DOHH2 (cell line): ENCODE data around the gene ANXA8.

Experiments
- EZH2phosphoT487 ChIP-seq: fragments of 200-600 bp; sonication (generic); IDR thresholded peaks from 2 replicates; pipeline ENCODE4 v1.6.1; 2017; ENCODE audit warnings: borderline replicate concordance, mild to moderate bottlenecking, antibody characterized with exemption, low read length, moderate library complexity, mixed read lengths
- TF ChIP-seq, protein P1 (sequence below): fragments of 200-600 bp; sonication (generic); IDR thresholded peaks from one replicate; pipeline ENCODE4 v1.5.1; 2014; ENCODE audit warnings: antibody characterized with exemption, mild to moderate bottlenecking, low read depth, low read length; ENCODE audit not compliant: poor library complexity, severe bottlenecking

DNA sequence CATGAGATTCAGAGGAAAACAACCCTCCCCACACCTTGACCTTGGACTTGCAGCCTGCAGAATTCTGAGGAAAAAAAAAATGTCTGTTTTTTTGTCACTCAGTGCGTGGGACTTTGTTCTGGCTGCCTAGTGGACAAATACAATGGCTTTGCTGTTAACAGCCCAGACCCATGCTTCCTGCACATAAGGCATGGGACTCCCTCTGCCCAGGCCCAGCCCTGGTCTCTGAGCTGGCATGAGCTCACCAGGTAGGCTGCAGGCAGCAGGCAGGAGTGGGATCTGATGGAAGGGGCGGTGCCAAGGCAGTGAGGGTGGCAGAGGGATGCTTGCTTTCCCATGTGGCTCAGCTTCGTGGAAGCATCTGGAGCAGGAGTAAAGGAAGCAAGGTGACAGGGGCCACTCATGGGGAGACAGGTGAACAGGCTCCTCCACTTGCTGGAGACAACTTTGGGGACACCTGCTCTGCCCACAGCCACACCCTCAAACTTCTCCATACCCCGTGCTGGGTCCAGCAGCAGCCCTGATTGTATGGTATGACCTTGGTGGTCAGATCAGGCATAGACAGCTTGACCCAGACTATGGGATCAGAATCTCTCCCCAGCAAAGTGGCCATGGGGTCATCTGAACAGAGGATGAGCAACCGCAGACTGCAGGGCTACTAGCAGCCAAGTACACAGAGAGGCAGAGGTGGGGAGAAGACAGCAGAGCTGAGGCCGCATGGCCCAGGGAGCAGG is 27.0 kb downstream of the ANXA8 start:
- TF ChIP-seq, protein P1, sequence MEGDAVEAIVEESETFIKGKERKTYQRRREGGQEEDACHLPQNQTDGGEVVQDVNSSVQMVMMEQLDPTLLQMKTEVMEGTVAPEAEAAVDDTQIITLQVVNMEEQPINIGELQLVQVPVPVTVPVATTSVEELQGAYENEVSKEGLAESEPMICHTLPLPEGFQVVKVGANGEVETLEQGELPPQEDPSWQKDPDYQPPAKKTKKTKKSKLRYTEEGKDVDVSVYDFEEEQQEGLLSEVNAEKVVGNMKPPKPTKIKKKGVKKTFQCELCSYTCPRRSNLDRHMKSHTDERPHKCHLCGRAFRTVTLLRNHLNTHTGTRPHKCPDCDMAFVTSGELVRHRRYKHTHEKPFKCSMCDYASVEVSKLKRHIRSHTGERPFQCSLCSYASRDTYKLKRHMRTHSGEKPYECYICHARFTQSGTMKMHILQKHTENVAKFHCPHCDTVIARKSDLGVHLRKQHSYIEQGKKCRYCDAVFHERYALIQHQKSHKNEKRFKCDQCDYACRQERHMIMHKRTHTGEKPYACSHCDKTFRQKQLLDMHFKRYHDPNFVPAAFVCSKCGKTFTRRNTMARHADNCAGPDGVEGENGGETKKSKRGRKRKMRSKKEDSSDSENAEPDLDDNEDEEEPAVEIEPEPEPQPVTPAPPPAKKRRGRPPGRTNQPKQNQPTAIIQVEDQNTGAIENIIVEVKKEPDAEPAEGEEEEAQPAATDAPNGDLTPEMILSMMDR: no peak
- TF ChIP-seq EZH2phosphoT487: no peak
